Neural cell (in vitro differentiated cells): ENCODE data around the gene ATP9B. TPM values are rescaled to one million over a fixed set of nuclear protein-coding genes. Genes with fewer than 3 reads are reported as not detected.

ENCODE experiments used
- H2AFZ ChIP-seq: fragments of 200-600, 300-800 bp; sonication (generic), shearing (Covaris generic); 2 replicates; pipeline ENCODE4 v1.6.0; 2014; ENCODE audit warnings: low read depth, mild to moderate bottlenecking, antibody characterized with exemption, low read length, moderate library complexity
- H3F3A ChIP-seq: fragments of 200-600 bp; shearing (Covaris generic); 2 replicates; pipeline ENCODE4 v1.6.1; 2016; ENCODE audit warnings: mild to moderate bottlenecking, moderate library complexity, mixed read lengths, antibody characterized with exemption, low read length; ENCODE audit not compliant: insufficient read depth, poor library complexity, severe bottlenecking
- H3K27ac ChIP-seq: fragments of 200-600, 300-800 bp; sonication (generic), shearing (Covaris generic); 2 replicates; pipeline ENCODE4 v1.5.1; 2014; ENCODE audit warnings: mild to moderate bottlenecking, low read length, moderate library complexity
- H3K27me3 ChIP-seq: fragments of 300-800, 200-600 bp; sonication (generic), shearing (Covaris generic); 2 replicates; pipeline ENCODE4 v1.6.0; 2014; ENCODE audit warnings: mild to moderate bottlenecking, low read depth, low read length, moderate library complexity; ENCODE audit not compliant: insufficient read depth
- H3K36me3 ChIP-seq: fragments of 300-800, 200-600 bp; sonication (generic), shearing (Covaris generic); 2 replicates; pipeline ENCODE4 v1.5.1; 2014; ENCODE audit warnings: mild to moderate bottlenecking, antibody characterized with exemption, low read length, moderate library complexity; ENCODE audit not compliant: insufficient read depth
- H3K4me2 ChIP-seq: fragments of 300-800, 200-600 bp; sonication (generic), shearing (Covaris generic); 2 replicates; pipeline ENCODE4 v1.6.0; 2014; ENCODE audit warnings: mild to moderate bottlenecking, low read length
- H3K4me3 ChIP-seq: fragments of 300-800, 200-600 bp; sonication (generic), shearing (Covaris generic); 2 replicates; pipeline ENCODE4 v1.5.1; 2014; ENCODE audit warnings: mild to moderate bottlenecking, low read length, moderate library complexity
- H3K79me2 ChIP-seq: fragments of 200-600 bp; shearing (Covaris generic); replicated peaks from 2 replicates; pipeline ENCODE4 v1.6.0; 2014; ENCODE audit warnings: mild to moderate bottlenecking, low read length, moderate library complexity; ENCODE audit not compliant: insufficient read depth
- H3K9ac ChIP-seq: fragments of 300-800, 200-600 bp; sonication (generic), shearing (Covaris generic); 2 replicates; pipeline ENCODE4 v1.6.1; 2016; ENCODE audit warnings: mild to moderate bottlenecking, low read length, mixed read lengths
- H3K9me2 ChIP-seq: fragments of 200-600 bp; shearing (Covaris generic); 2 replicates; pipeline ENCODE4 v1.6.1; 2016; ENCODE audit warnings: mild to moderate bottlenecking, low read length, mixed read lengths; ENCODE audit not compliant: insufficient read depth
- H3K9me3 ChIP-seq: fragments of 200-600, 300-800 bp; sonication (generic), shearing (Covaris generic); 2 replicates; pipeline ENCODE4 v1.6.1; 2016; ENCODE audit warnings: mild to moderate bottlenecking, mixed run types, low read length, moderate library complexity, mixed read lengths
- H4K20me1 ChIP-seq: fragments of 200-600 bp; shearing (Covaris generic); 2 replicates; pipeline ENCODE4 v1.6.1; 2016; ENCODE audit warnings: mild to moderate bottlenecking, mixed run types; ENCODE audit not compliant: insufficient read depth
- EP300 ChIP-seq: fragments of 450-650 bp; conservative IDR thresholded peaks from 2 replicates; pipeline ENCODE4 v1.6.1; 2014; ENCODE audit warnings: antibody characterized with exemption, mild to moderate bottlenecking, moderate library complexity; ENCODE audit not compliant: poor library complexity, severe bottlenecking
- EZH2 ChIP-seq: fragments of 200-600, 300-800 bp; shearing (Covaris generic), sonication (generic); IDR thresholded peaks from 2 replicates; pipeline ENCODE4 v1.6.1; 2014; ENCODE audit warnings: antibody characterized with exemption, low read length, borderline replicate concordance, mild to moderate bottlenecking; ENCODE audit not compliant: insufficient read depth, poor library complexity, severe bottlenecking
- MXI1 ChIP-seq: fragments of 450-650 bp; conservative IDR thresholded peaks from 2 replicates; pipeline ENCODE4 v1.6.1; 2014; ENCODE audit warnings: antibody characterized with exemption, mild to moderate bottlenecking; ENCODE audit not compliant: poor library complexity, severe bottlenecking
- POLR2AphosphoS5 ChIP-seq: IDR thresholded peaks from 2 replicates; pipeline ENCODE4 v1.6.1; 2012
- RAD21 ChIP-seq: fragments of 450-650 bp; conservative IDR thresholded peaks from 2 replicates; pipeline ENCODE4 v1.6.1; 2014; ENCODE audit warnings: antibody characterized with exemption, mild to moderate bottlenecking, moderate library complexity
- SMC3 ChIP-seq: fragments of 450-650 bp; conservative IDR thresholded peaks from 2 replicates; pipeline ENCODE4 v1.6.1; 2014; ENCODE audit warnings: antibody characterized with exemption, mild to moderate bottlenecking, moderate library complexity; ENCODE audit not compliant: poor library complexity
- TAF1 ChIP-seq: IDR thresholded peaks from 2 replicates; pipeline ENCODE4 v1.6.1; 2012; ENCODE audit warnings: low read depth
- polyA plus RNA-seq: library from polyadenylated mRNA; depleted of rRNA; stranded (reverse); fragments of >200 nt; gene quantifications from 2 replicates; pipeline ENCODE4 v1.2.3, GENCODE V29; 2014
- TF ChIP-seq, protein P1 (sequence below): fragments of 450-650 bp; IDR thresholded peaks from 2 replicates; pipeline ENCODE4 v1.5.1; 2014; ENCODE audit warnings: antibody characterized with exemption, mild to moderate bottlenecking, moderate library complexity; ENCODE audit not compliant: poor library complexity, severe bottlenecking
- TF ChIP-seq, protein P2 (sequence below): IDR thresholded peaks from 2 replicates; pipeline ENCODE4 v1.6.1; 2012; ENCODE audit warnings: borderline replicate concordance

Gene ATP9B
- polyA plus RNA-seq, 1 donor from 2014 or later: 15.4 TPM

DNA sequence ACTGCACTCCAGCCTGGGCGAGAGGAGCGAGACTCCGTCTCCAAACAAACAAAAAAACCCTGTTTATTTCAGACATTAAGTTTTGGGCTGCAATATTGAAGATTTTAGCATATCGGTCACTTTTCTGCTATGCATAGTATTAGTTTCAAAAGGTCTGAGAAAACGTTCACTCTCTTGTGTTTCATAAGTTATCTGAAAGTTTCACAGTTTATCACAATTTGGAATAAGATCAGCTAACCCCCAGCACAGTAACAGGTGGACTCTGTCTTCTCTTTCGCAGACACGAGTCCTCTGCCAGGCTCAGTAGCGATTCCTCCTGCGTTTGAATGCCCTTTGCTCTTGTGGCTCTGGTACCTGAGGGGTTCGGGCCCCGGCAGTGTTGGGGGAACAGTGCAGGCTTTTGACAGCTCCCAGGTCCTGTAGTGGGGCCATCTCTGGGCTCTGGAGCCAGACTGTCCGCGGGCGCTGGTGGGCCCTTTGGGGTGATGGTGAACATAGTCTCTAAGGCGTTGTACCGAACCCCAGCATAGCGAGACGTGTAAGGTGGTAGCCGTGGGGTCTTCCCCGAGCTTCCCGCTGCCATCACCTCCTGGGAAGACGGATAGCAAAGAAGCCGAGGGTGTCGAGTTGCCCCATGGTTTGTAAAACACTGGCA, 347.0 kb downstream of the ATP9B start:
- no peaks in the 10 kb centered on the region for H3K36me3 ChIP-seq
- H3K27ac ChIP-seq: no peak overlapping the region
- no peaks in the 10 kb centered on the region for H3K27me3 ChIP-seq
- H4K20me1 ChIP-seq: no peaks in the 10 kb centered on the region
- H3K9me2 ChIP-seq: no peaks in the 10 kb centered on the region
- no peaks in the 10 kb centered on the region for H3K9me3 ChIP-seq
- no peak overlapping the region for H3K4me3 ChIP-seq
- H2AFZ ChIP-seq: no peak overlapping the region
- no peak overlapping the region for H3K4me2 ChIP-seq
- H3K9ac ChIP-seq: no peak overlapping the region
- H3F3A ChIP-seq: no peaks in the 10 kb centered on the region
- TF ChIP-seq, protein P1, sequence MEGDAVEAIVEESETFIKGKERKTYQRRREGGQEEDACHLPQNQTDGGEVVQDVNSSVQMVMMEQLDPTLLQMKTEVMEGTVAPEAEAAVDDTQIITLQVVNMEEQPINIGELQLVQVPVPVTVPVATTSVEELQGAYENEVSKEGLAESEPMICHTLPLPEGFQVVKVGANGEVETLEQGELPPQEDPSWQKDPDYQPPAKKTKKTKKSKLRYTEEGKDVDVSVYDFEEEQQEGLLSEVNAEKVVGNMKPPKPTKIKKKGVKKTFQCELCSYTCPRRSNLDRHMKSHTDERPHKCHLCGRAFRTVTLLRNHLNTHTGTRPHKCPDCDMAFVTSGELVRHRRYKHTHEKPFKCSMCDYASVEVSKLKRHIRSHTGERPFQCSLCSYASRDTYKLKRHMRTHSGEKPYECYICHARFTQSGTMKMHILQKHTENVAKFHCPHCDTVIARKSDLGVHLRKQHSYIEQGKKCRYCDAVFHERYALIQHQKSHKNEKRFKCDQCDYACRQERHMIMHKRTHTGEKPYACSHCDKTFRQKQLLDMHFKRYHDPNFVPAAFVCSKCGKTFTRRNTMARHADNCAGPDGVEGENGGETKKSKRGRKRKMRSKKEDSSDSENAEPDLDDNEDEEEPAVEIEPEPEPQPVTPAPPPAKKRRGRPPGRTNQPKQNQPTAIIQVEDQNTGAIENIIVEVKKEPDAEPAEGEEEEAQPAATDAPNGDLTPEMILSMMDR: no peak
- TF ChIP-seq TAF1 (no peak), SMC3 (no peak), EZH2 (no peak), MXI1 (no peak), RAD21 (no peak), EP300 (no peak), POLR2AphosphoS5 (no peak)
- TF ChIP-seq, protein P2, sequence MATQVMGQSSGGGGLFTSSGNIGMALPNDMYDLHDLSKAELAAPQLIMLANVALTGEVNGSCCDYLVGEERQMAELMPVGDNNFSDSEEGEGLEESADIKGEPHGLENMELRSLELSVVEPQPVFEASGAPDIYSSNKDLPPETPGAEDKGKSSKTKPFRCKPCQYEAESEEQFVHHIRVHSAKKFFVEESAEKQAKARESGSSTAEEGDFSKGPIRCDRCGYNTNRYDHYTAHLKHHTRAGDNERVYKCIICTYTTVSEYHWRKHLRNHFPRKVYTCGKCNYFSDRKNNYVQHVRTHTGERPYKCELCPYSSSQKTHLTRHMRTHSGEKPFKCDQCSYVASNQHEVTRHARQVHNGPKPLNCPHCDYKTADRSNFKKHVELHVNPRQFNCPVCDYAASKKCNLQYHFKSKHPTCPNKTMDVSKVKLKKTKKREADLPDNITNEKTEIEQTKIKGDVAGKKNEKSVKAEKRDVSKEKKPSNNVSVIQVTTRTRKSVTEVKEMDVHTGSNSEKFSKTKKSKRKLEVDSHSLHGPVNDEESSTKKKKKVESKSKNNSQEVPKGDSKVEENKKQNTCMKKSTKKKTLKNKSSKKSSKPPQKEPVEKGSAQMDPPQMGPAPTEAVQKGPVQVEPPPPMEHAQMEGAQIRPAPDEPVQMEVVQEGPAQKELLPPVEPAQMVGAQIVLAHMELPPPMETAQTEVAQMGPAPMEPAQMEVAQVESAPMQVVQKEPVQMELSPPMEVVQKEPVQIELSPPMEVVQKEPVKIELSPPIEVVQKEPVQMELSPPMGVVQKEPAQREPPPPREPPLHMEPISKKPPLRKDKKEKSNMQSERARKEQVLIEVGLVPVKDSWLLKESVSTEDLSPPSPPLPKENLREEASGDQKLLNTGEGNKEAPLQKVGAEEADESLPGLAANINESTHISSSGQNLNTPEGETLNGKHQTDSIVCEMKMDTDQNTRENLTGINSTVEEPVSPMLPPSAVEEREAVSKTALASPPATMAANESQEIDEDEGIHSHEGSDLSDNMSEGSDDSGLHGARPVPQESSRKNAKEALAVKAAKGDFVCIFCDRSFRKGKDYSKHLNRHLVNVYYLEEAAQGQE: no peak
- no peaks in the 10 kb centered on the region for H3K79me2 ChIP-seq

DNA sequence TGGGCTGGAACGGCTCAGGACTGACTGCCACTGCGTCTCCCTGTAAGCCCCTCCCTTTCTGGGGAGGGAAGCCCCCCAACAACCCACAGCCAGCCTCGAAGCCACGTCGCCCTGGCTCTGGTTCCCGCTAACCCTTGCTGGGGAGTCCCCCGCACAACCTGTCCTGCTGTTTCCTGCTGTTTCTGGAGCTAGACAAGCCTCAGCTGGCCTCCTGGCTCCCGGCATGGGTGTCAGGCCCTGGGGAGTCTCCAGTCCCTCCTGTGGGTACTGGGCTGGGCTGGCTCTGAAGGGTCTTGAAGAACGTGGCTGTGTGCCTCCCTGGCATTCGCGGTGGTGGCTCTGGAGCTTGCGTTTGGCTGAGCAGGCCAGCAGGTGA, 347.5 kb downstream of the ATP9B start:
- Histone ChIP-seq H3K9me3 (no peaks in the 10 kb centered on the region), H3K79me2 (no peaks in the 10 kb centered on the region), H3K4me2 (no peak overlapping the region), H3K27ac (no peak overlapping the region), H3K4me3 (no peak overlapping the region), H3K36me3 (no peaks in the 10 kb centered on the region), H3F3A (no peaks in the 10 kb centered on the region), H3K27me3 (no peaks in the 10 kb centered on the region), H3K9ac (no peak overlapping the region), H3K9me2 (no peaks in the 10 kb centered on the region), H2AFZ (no peak overlapping the region), H4K20me1 (no peaks in the 10 kb centered on the region)
- TF ChIP-seq EZH2 (no peak), SMC3 (no peak), MXI1 (no peak), EP300 (no peak), POLR2AphosphoS5 (no peak), TAF1 (no peak), RAD21 (no peak)
- TF ChIP-seq, protein P1: no peak
- TF ChIP-seq, protein P2: no peak
